ENCODE data around the gene CARD14.
A peak's percentile ranks its signal among the peaks of the same experiment; 100 is the strongest.
"Not testable (repeated sequence)": the region's sequence is repeated elsewhere in the genome, so short reads cannot be mapped to it uniquely, and the experiment has no call there.

Gene CARD14

DNA sequence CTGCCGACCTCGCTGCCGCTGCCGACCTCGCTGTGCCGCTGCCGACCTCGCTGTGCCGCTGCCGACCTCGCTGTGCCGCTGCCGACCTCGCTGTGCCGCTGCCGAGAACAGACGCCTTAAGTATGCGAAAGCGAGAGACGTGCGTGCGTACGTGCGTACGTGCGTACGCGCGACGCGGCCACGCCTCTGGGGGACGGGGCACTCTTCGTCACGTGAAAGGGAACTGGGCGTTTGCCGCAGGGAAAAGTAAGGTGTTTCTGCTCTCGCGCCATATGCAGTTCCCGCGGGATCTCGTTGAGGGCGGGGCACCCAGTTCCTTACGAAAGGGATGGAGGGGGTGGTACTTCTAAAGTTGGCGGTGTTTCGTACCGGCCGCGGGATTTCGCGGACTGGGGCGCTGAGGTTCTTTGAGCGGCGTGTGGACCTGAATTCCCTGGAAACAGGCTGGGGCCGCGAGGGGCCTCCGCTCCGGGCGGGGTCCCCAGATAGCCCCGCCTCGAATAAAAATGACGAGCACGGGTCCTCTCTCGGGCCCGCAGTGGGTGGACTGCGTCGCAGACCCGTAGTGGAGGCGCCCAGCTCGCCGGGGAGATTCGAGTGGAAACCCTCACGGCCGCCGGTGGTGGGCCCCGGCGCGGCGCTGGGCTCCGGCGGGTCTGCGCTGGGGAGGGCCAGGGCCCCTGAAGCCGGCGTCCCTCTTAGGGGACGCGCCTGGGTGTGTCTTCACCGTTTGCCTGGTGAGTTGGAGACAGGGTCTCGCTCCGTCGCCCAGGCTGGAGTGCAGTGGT is 22.6 kb upstream of the CARD14 start, which contains the start of gene EIF4A3:
EIF4A3 (minus strand) TSS at position 94 of the 788 bp plus-strand sequence. CDS start 167 bp downstream, outside the sequence.
- DNase-seq (ENCODE audit: low read depth in 2 of 2), result peak; percentile 93 to 95

DNA sequence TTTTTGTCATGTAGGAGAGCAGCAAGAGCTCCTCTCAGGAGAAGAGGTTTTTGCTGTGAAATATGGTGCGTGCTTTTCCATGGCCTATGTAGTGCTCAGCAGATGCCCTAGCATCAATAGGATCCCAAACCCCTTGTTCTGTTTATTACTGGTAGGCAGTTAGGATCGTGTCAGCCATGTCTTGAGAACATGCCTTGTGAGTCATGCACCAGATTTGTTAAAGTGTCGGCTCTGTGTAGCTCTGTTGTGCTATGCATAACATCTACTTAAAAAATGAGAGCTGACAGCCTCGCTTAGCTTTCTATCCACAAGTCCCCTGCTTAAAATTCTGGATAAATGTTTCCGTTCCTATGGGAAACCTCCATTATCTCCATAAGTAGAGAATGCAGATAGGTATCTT is 18.5 kb upstream of the CARD14 start:
- no peak for DNase-seq (ENCODE audit: low read depth in 2 of 2)

DNA sequence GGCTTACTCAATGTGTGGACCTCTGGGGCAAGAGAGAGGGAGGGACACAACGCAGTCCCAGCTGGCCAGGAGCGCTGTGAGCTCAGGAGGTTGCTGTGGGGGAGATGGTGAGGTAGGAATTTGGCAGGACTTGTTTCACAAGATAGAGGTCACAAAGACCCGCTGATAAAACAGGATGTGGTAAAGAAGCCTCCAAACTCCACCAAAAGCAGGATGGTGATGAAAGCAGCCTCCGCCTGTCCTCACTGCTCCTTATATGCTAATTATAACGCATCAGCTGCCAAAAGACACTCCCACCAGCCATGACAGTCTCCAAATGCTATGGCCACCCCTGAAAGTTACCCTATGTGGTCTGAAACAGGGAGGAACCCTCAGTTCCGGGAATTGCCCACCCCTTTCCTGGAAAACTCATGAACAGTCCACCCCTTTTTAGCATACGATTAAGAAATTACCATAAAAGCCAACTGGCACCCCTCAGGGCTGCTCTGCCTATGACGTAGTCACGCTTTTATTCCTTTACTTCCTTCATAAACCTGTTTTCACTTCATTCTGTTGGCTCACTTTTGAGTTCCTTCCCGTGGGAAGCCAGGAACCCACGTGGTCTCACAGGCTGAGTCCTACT is 17.6 kb upstream of the CARD14 start:
- no peak for DNase-seq (ENCODE audit: low read depth in 2 of 2)

DNA sequence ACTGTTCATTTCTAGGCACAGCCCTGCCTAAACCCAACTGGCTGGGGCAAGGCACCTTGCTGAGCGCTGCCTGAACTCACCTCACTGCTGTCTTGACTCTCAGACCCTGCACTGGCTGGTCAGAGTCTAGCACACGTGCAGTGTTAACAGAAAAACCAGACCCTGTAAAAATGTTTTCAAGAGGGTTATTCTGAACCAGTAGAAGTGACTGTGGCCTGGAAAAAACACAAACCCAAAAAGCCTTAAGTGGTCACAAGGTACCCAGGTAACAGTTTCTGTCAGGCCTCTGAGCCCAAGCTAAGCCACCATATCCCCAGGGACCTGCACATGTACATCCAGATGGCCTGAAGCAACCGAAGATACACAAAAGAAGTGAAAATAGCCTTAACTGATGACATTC is 16.8 kb upstream of the CARD14 start:
- no peak for DNase-seq (ENCODE audit: low read depth in 2 of 2)

DNA sequence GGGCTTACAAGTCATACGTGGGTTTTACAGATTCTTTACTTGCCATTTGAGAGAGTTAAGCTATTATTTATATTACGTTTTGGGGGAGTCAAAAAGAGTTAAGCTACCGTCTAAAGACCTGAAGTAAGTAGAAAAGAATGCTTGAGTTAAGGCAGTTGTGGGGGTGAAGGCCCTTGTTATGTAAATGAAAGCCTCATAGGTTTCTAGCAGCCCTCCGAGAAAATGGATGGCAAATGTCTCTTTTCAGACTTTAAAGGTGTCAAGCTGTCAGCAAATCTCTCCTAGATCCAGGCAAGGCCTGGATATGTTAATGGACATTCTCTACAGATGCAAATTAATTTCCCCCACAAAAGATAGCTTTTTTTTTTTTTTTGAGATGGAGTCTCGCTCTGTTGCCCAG is 15.7 kb upstream of the CARD14 start:
- DNase-seq (ENCODE audit: low read depth in 2 of 2), result no peak

DNA sequence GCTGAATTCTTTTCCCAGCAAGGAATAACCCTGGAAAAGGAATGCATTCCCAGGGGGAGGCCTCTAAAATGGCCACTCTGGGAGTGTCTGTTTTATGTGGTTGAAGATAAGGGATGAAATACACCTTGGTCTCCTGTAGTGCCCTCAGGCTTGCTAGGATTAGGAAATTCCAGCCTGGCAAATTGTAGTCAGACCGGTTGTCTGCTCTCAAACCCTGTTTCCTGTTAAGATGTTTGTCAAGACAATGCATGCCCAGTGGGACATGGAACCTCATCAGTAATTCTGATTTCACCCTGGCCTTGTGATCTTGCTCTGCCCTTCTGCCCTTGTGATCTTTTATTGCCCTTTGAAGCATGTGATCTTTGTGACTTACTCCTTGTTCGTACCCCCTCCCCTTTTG is 14.2 kb upstream of the CARD14 start:
- not testable (repeated sequence) for DNase-seq (ENCODE audit: low read depth in 2 of 2)

DNA sequence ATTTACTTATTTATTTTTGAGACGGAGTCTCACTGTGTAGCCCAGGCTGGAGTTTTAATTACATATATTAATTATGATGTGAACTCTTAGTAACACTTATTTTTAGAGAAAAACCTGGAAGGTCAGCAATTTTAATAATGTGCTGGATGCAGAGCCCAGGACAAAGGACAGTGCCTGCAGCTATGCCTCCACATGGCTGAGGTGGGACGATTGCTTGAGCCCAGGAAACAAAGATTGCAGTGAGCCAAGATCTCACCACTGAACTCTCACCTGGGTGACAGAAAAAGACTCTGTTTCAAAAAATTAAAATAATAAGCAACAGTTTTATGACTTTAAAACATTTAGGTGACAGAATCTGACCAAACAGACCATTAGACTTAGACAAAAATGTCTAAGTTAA is 11.0 kb upstream of the CARD14 start:
- no peak for DNase-seq (ENCODE audit: low read depth in 2 of 2)

DNA sequence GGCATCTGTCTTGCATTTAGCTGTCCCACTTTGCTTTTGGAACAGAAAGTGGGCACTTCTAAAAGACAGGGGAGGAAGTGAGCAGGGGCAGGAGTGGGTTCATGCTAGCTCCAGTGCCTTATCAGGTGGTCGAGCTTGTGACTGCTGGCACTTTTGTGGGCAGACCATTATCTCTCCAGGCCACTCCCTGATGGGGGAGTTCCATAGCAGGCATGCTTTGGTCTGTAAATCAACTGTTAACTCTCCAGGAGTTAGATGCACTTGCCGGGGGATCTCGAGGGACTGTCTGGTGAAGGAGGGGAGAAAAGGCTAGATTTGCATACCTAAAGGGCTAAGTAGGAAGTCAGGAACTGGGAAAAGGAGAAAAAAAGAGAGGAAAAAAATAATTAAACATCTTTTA is 9.3 kb upstream of the CARD14 start:
- no peak for DNase-seq (ENCODE audit: low read depth in 2 of 2)

DNA sequence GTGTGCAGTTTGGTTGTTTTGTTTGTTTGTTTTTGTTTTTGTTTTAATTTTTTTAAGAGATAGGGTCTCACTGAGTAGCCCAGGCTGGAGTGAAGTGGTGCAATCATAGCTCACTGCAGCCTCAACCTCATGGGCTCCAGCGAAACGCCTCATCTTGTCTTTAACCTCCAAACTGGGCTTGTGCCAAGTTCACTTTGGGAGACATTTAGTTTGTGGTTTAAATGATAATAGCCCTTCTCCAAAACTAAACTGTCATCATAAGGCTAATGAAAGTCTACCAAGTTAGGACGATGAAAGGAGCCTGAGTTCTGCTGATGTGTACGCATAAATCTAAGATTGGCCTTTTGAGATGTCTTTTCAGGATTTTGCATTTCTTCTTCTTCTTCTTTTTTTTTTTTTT is 6.5 kb upstream of the CARD14 start:
- DNase-seq (ENCODE audit: low read depth in 2 of 2), result no peak

DNA sequence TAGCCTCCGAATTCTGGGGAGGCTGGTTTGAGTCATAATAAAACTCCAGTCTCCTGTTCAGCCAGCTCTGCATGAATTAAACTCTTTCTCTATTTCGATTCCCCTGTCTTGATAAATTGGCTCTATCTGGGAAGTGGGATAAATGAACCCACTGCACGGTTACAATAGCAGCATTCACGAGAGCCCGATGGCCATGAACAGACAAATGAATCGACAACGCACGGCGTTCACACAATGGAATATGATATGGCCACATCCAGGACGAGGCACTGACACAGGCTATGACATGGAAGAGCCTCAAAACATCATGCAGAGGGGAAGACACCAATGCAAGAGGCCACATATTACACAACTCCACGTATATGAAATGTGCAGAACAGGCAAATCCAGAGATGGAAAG is 5.6 kb upstream of the CARD14 start:
- no peak for DNase-seq (ENCODE audit: low read depth in 2 of 2)

DNA sequence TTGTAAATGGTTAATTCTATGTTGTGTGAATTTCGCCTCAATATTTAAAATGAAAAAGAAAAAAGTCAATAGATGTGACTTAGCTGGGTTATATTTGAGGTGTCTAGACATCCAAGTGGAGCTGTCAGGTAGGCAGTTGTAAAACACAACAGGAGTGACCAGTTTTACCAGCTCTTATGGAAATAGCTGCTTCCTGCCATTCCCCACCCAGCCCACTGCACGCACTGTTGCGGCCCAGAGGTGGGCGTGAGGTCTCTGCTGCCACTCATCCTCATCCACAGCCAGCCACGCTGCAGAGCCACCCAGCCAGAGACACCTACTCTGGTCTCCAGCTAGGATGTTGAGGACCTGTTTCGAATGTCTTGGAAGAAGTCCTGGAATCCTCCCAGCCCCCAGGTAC is 3.4 kb upstream of the CARD14 start:
- DNase-seq (ENCODE audit: low read depth in 2 of 2), result no peak

DNA sequence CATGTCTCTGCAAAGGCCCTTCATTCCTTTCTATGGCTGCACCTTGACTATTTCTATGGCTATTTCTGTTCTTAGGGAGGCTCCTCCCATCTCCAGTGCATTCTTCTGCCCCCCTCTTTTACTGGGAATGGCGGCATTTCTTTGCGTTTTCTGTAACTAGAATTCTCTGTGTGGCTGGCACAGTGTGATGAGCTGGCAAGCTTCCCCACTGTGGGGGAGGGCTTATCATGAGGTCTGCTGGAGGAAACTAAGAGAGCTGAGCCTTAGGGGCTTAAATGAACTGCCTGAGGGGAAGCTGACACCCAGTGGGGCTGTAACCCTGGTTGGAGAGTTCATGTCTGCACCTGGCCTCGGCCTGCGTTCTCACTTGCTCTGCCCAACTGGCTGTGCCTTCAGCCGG is 1.5 kb upstream of the CARD14 start:
- no peak for DNase-seq (ENCODE audit: low read depth in 2 of 2)

DNA sequence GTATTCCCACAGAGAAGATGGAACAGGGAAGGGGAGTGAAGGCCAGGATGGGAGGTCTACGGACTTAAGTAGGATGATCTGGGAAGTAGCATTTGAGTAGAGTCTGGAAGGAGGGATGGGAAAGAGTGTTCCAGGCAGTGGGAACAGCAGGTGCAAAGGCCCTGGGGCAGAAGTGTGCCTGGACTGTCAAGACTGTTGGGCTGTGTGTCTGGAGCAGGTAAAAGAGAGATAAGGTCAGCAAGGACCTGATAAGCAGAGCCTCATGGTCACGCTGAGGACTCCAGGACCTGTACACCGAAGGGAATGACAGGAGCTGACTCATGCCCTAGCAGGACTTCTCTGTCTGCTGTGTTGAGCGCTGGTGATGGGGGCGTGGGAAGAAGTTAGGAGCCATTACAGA is 723 bp upstream of the CARD14 start:
- no peak for DNase-seq (ENCODE audit: low read depth in 2 of 2)

DNA sequence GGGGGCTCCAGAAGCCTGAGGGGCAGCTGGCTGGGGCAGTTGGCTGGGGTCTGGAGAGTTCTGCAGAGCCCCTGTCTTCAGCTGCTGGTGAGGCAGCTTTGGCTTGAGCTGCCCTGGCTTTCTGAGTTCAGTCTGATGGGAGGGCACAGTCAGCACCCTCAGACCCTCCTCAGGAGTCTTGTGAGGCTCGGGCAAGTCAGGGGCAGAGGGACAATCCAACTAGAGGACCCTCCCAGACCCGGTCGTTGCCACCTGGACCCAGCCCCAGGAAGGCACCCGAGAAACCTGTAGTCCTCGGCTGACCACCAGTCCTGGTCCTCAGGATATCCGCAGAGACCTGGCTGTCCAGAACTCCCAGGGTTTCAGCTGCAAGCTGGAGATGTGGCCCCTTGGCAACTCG is 1.9 kb downstream of the CARD14 start:
- no peak for DNase-seq (ENCODE audit: low read depth in 2 of 2)

DNA sequence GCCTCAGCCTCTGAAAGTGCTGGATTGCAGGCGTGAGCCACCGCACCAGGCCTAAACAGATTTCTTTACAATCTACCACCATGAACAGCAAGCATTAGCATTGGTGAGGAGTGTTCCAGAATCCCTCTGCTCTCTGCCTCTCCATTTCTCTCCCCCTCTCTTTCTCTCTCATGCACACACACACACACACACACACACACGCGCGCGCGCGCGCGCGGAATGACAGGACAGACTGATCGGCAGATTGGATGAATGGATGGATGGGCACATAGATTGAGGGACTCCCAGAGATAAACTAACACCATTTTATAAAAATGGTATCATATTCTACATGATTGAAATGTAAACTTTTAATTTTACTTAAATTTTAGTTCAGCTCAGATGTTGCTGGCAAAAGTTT is 3.3 kb downstream of the CARD14 start:
- DNase-seq (ENCODE audit: low read depth in 2 of 2), result no peak

DNA sequence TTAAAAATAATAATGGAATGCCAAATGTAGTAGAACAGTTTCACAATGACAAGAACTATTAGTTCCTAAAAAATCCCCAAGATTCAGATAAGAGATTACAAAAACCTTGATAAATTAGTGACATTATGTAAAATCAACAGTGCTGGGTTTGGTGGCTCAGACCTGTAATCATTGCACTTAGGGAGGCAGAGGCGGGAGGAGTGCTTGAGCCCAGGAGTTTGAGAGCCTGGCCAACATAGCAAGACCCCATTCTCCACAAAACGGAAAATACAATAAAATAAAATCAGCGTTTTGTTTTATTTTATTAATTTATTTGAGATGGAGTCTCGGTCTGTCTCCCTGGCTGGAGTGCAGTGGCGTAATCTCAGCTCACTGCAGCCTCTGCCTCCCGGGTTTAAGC is 4.1 kb downstream of the CARD14 start:
- DNase-seq (ENCODE audit: low read depth in 2 of 2), result no peak

DNA sequence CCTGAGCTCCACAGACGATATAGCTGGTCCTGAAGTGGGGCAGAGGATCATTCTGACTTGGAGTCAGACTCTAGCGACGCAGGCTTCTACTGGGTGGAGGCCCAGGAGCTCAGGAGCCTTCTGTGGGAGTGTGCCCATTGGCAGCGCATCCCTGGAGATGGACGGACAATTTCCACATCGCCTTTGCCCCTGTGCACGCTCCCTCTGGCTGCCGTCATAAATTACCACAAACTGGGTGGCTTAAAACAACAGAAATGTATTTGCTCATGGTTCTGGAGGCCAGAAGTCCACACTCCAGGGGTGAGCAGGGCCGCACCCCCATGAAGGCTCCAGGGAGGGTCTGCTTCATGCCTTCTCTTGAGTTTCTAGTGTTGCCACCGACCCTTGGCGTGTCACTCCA is 6.9 kb downstream of the CARD14 start:
- no peak for DNase-seq (ENCODE audit: low read depth in 2 of 2)

DNA sequence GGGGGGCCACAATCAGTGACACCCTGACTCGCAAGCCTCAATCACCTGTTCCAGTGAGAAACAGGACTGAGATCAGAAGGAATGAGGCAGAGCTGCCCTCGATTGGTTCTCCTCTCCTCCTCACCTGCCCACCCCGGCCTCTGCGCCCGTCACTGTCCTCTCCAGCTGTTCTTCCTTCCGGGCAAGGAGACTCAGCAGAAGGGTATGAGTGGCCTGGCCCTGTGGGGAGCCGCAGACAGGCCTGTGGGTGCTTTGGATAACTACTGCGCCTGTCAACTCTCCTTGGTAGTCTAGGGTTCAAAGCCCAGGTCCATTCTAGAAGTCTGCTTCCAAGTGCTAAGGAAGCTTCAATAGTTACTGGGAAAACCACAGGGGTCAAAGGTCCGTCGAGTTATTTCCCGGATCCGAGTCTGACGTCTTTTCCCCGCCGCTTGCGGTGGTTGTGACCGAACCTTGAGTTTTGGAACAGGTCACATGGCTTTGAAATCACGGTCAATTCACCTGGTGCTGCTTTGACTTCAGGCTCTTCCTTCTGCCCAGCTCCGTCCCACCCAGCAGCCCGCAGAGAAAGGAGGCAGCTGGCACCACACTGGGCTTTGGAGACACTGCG is 8.3 kb downstream of the CARD14 start:
- DNase-seq (ENCODE audit: low read depth in 2 of 2), result no peak

DNA sequence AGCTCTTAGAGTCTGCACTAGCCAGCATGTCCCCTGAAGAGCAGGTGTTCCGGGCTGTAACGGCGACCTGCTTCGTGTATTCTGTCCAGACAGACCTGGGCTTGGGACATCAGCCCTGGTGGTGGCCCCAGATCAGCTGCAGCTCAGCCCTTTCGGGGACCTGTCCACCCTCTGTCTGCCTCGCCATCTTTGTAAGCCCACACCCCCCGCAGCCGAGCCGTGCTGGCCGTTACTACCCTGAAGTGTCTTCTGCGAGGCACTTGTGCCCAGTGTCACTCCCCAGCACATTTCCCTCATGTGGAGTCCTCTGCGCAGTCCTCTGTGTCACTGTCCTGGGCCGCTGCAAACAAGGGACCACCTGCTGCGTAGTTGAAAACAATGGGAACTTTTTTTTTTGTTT is 10.4 kb downstream of the CARD14 start:
- DNase-seq (ENCODE audit: low read depth in 2 of 2), result no peak

DNA sequence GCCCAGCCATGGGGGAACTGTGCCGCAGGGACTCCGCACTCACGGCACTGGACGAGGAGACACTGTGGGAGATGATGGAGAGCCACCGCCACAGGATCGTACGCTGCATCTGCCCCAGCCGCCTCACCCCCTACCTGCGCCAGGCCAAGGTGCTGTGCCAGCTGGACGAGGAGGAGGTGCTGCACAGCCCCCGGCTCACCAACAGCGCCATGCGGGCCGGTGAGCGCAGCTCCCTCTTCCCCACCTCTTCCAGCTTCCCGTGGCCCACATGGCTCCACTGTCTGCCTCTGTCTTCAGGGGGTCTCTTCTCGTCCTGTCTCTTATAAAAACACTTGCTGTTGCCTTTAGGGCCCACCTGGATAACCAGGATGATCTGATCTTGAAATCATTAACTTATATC is 11.6 kb downstream of the CARD14 start:
- no peak for DNase-seq (ENCODE audit: low read depth in 2 of 2)

DNA sequence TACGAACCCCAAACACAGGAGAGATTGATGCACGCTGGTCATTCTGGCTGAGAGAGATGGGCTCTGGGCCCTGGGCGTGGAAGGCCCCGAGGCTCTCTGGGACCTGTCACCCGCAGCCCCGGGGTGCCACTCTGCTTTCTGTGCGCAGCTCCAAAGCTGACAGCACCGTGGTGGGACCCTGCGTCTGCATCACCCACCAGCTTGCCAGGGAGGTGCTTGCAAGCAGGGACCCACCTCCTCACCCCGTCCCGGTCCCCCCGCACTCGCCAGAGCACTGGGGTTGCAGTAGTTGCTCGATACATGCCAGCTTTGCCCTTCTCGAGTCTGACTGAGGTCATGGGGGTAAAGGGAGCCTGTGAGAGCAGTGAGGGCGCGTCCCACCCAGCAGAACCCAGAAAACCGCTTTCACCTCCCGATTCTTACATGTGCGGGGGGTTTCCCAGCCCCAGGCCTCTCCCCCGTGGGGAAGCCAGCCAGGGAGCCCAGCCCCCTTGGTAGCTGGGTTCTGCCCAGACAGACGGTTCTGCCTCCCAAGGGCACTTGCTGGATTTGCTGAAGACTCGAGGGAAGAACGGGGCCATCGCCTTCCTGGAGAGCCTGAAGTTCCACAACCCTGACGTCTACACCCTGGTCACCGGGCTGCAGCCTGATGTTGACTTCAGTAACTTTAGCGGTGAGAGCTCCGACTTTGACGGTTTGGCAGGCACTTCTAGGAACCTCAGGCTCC is 12.5 kb downstream of the CARD14 start:
- DNase-seq (ENCODE audit: low read depth in 2 of 2), result no peak

DNA sequence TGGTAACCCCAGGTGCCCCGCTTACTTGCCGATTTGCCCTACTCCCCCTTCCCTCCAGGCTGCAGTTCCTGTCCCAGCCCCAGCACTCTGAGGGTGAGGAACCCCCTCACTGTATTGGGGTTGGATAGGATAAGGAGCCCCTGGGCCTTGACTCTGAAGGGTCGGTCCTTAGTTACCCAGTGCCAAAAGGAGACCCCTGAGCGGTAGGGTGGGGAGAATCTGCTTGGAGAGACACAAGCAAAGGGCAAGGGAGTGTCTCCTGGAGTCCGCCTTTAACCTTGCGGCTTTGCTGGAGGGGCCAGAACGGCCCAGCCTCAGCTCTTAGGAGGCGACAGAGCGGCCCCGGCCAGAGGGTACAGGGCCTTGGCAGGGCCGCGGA is 13.0 kb downstream of the CARD14 start:
- DNase-seq (ENCODE audit: low read depth in 2 of 2), result no peak
